HG02588 (cell line): ENCODE results near the gene HCCS.

Experiments
- ATAC-seq: cut with Tn5 transposase; IDR thresholded peaks from one replicate; pipeline ENCODE4 v1.9.1; 2021; ENCODE audit warnings: mild to moderate bottlenecking, moderate library complexity; ENCODE audit not compliant: unreplicated experiment

The HCCS gene

GRCh38 chrX:11111037-11111851, at the start of gene HCCS:
Gene HCCS, plus strand, starts transcription at chrX:11111332. Its CDS starts 729 bp downstream, at chrX:11112061.
- ATAC-seq, result peak; percentile 95

- ATAC-seq, result no peak
Measured at GRCh38 chrX:11064276-11064675, 46.9 kb upstream of the HCCS start.

- no peak for ATAC-seq
Measured at GRCh38 chrX:11064851-11065600, 46.1 kb upstream of the HCCS start.

GRCh38 chrX:11066812-11067211, 44.3 kb upstream of the HCCS start:
- no peak for ATAC-seq

- no peak for ATAC-seq
Measured at GRCh38 chrX:11073381-11073780, 37.8 kb upstream of the HCCS start.

- no peak for ATAC-seq
Measured at GRCh38 chrX:11080741-11081305, 30.3 kb upstream of the HCCS start.

GRCh38 chrX:11081511-11081910, 29.6 kb upstream of the HCCS start:
- ATAC-seq, result no peak

GRCh38 chrX:11085305-11085704, 25.8 kb upstream of the HCCS start:
- ATAC-seq, result no peak

GRCh38 chrX:11089802-11090201, 21.3 kb upstream of the HCCS start:
- ATAC-seq, result no peak

GRCh38 chrX:11097933-11098332, 13.2 kb upstream of the HCCS start:
- ATAC-seq, result no peak

- no peak for ATAC-seq
Measured at GRCh38 chrX:11099465-11099864, 11.7 kb upstream of the HCCS start.

- no peak for ATAC-seq
Measured at GRCh38 chrX:11100281-11101035, 10.7 kb upstream of the HCCS start.

- no peak for ATAC-seq
Measured at GRCh38 chrX:11103006-11103405, 8.1 kb upstream of the HCCS start.

- no peak for ATAC-seq
Measured at GRCh38 chrX:11103751-11104150, 7.4 kb upstream of the HCCS start.

- no peak for ATAC-seq
Measured at GRCh38 chrX:11105080-11105479, 6.1 kb upstream of the HCCS start.

- ATAC-seq, result no peak
Measured at GRCh38 chrX:11108253-11108941, 2.7 kb upstream of the HCCS start.

- ATAC-seq, result no peak
Measured at GRCh38 chrX:11109968-11110367, 1.2 kb upstream of the HCCS start.

- ATAC-seq, result no peak
Measured at GRCh38 chrX:11111947-11112346, 815 bp downstream of the HCCS start.

GRCh38 chrX:11113731-11114130, 2.6 kb downstream of the HCCS start:
- no peak for ATAC-seq

- ATAC-seq, result no peak
Measured at GRCh38 chrX:11117745-11118144, 6.6 kb downstream of the HCCS start.
